ENCODE data around the gene NLGN1.

- TF ChIP-seq CTCF (IDR thresholded peaks at IDR 0.05; ENCODE audit: low read depth, low read length), result no peak
- no peak for TF ChIP-seq POLR2A (IDR thresholded peaks at IDR 0.05; ENCODE audit: extremely low read depth, insufficient read length)
- no peak for TF ChIP-seq MAX (IDR thresholded peaks at IDR 0.05; ENCODE audit: low read depth, low read length)
- no peak for TF ChIP-seq MYC (IDR thresholded peaks at IDR 0.05; ENCODE audit: low read depth, low read length)
These were observed 32.0 kb downstream of the NLGN1 start for GRCh38 chr3:173429527-173429926.

All from NB4 (cell line).